HCT116 (cell line): ENCODE results near the gene SIGMAR1. TPM values are rescaled to one million over a fixed set of nuclear protein-coding genes. Genes with fewer than 3 reads are reported as not detected.
A peak's percentile ranks its signal among the peaks of the same experiment; 100 is the strongest.

Source experiments
- ATAC-seq: fragments of 200-7000 bp; cut with Tn5 transposase; 2 replicates; pipeline ENCODE4 v1.9.1; 2020; ENCODE audit warnings: mild to moderate bottlenecking, moderate library complexity
- BruUV-seq: library from RNA; stranded (reverse); fragments of 400-500 nt; replicated peaks from 2 replicates; lab custom pipeline; 2021; lab: Mats Ljungman, UMichigan
- CTCF ChIA-PET: fragments of 300-600 bp; sonication (Branson Sonifier 250); formaldehyde crosslinking; loops from one replicate; lab custom pipeline; 2021; ENCODE audit warnings: antibody characterized with exemption; lab: Charles Lee
- POLR2A ChIA-PET: fragments of 300-600, 350-600 bp; sonication (Branson Sonifier 250); formaldehyde crosslinking; loops from one replicate; lab custom pipeline; 2021; ENCODE audit warnings: antibody characterized with exemption; lab: Charles Lee
- RAD21 ChIA-PET, 2 experiments: fragments of 300-600 bp; sonication (Branson Sonifier 250); formaldehyde crosslinking; loops; one replicate each; lab custom pipeline; 2023; ENCODE audit warnings: low total read pairs in 2 of 2; ENCODE audit not compliant: uncharacterized antibody in 2 of 2, unreplicated experiment in 2 of 2, low non-redundant PET in 1 of 2; lab: Charles Lee
- DNase-seq: peaks from one replicate; pipeline ENCODE4 v3.0.0-alpha.2; 2010; ENCODE audit warnings: low read depth, low spot score
- H2AFZ ChIP-seq: fragments of 200-600 bp; shearing (Covaris generic), sonication (generic); 2 replicates; pipeline ENCODE4 v1.6.1; 2017; ENCODE audit warnings: low read depth, mixed run types, mixed read lengths, antibody characterized with exemption, low read length; ENCODE audit not compliant: poor library complexity, severe bottlenecking
- H3K27ac ChIP-seq: 2 replicates; pipeline ENCODE4 v1.5.1; 2012; ENCODE audit warnings: low read depth, low read length
- H3K27me3 ChIP-seq: fragments of 200-600 bp; sonication (generic); 2 replicates; pipeline ENCODE4 v1.6.1; 2016; ENCODE audit warnings: mixed run types, low read length, mixed read lengths; ENCODE audit not compliant: insufficient read depth
- H3K36me3 ChIP-seq, 2 experiments: fragments of 200-500 bp in 1 of 2; fragments of 200-600 bp in 1 of 2; sonication (Bioruptor generic) in 1 of 2; sonication (generic) in 1 of 2; 2 replicates each; pipeline versions ENCODE4 v1.5.1 to v1.6.1; 2014 to 2016; ENCODE audit warnings: low read length in 2 of 2, inconsistent platforms in 1 of 2, mixed read lengths in 1 of 2, mixed run types in 1 of 2; ENCODE audit not compliant: insufficient read depth in 2 of 2, control insufficient read depth in 1 of 2
- H3K4me1 ChIP-seq, 2 experiments: fragments of 200-600 bp in 1 of 2; sonication (generic) in 1 of 2; 2 replicates each; pipeline versions ENCODE4 v1.5.1 to v1.6.1; 2012 to 2017; ENCODE audit warnings: low read length in 2 of 2, inconsistent platforms in 1 of 2, mild to moderate bottlenecking in 1 of 2, mixed read lengths in 1 of 2, mixed run types in 1 of 2, moderate library complexity in 1 of 2; ENCODE audit not compliant: insufficient read depth in 2 of 2, control insufficient read depth in 1 of 2
- H3K4me2 ChIP-seq: fragments of 200-600 bp; sonication (generic); 2 replicates; pipeline ENCODE4 v1.6.1; 2017; ENCODE audit warnings: mixed run types, low read length, mixed read lengths
- H3K4me3 ChIP-seq, 2 experiments: fragments of 200-600 bp in 1 of 2; sonication (generic) in 1 of 2; replicated peaks in 1 of 2; 2 replicates each; pipeline ENCODE4 v1.5.1; 2011 to 2016; ENCODE audit warnings: low read length in 2 of 2, control low read depth in 1 of 2, low read depth in 1 of 2, mild to moderate bottlenecking in 1 of 2, mixed read lengths in 1 of 2, mixed run types in 1 of 2
- H3K79me2 ChIP-seq: fragments of 200-600 bp; sonication (generic); 2 replicates; pipeline ENCODE4 v1.6.1; 2017; ENCODE audit warnings: mild to moderate bottlenecking, mixed run types, low read length, moderate library complexity, mixed read lengths; ENCODE audit not compliant: insufficient read depth
- H3K9ac ChIP-seq: fragments of 200-600 bp; sonication (generic); 2 replicates; pipeline ENCODE4 v1.6.1; 2016; ENCODE audit warnings: low read length, mixed read lengths
- H3K9me2 ChIP-seq: fragments of 200-600 bp; sonication (generic), shearing (Covaris generic); 2 replicates; pipeline ENCODE4 v1.6.1; 2017; ENCODE audit warnings: mixed run types, mild to moderate bottlenecking, moderate library complexity; ENCODE audit not compliant: insufficient read depth
- H3K9me3 ChIP-seq, 2 experiments: fragments of 200-500 bp in 1 of 2; fragments of 200-600 bp in 1 of 2; sonication (Bioruptor generic) in 1 of 2; sonication (generic) in 1 of 2; 2 replicates each; pipeline ENCODE4 v1.6.1; 2014 to 2017; ENCODE audit warnings: low read length in 2 of 2, mixed read lengths in 2 of 2, inconsistent platforms in 1 of 2, low read depth in 1 of 2, mild to moderate bottlenecking in 1 of 2, mixed run types in 1 of 2, moderate library complexity in 1 of 2; ENCODE audit not compliant: control insufficient read depth in 1 of 2, insufficient read depth in 1 of 2
- H4K20me1 ChIP-seq: fragments of 200-600 bp; sonication (generic), shearing (Covaris generic); 2 replicates; pipeline ENCODE4 v1.6.1; 2017; ENCODE audit warnings: mixed run types, mild to moderate bottlenecking, moderate library complexity; ENCODE audit not compliant: insufficient read depth
- CTCF ChIP-seq, 3 experiments: fragments of 200-600 bp in 1 of 3; sonication (generic) in 1 of 3; IDR thresholded peaks in 2 of 3; conservative IDR thresholded peaks in 1 of 3; 2 replicates each; pipeline ENCODE4 v1.5.1; 2012 to 2017; ENCODE audit warnings: low read depth in 2 of 3, low read length in 2 of 3, antibody characterized with exemption in 1 of 3, borderline replicate concordance in 1 of 3, control low read depth in 1 of 3, mild to moderate bottlenecking in 1 of 3, mixed read lengths in 1 of 3, mixed run types in 1 of 3, moderate library complexity in 1 of 3; ENCODE audit not compliant: insufficient read depth in 1 of 3
- EZH2phosphoT487 ChIP-seq: fragments of 200-600 bp; IDR thresholded peaks from 2 replicates; pipeline ENCODE4 v1.6.1; 2018; ENCODE audit warnings: antibody characterized with exemption, borderline replicate concordance
- POLR2A ChIP-seq: IDR thresholded peaks from 2 replicates; pipeline ENCODE4 v1.7.0; 2011; ENCODE audit warnings: borderline replicate concordance; ENCODE audit not compliant: insufficient read depth, insufficient read length; ENCODE audit errors: extremely low read depth
- RAD21 ChIP-seq: IDR thresholded peaks from 2 replicates; pipeline ENCODE4 v1.6.1; 2012; ENCODE audit warnings: low read depth, mild to moderate bottlenecking
- YY1 ChIP-seq: IDR thresholded peaks from 2 replicates; pipeline ENCODE4 v1.6.1; 2011; ENCODE audit warnings: low read length, low read depth, moderate library complexity, mild to moderate bottlenecking; ENCODE audit not compliant: insufficient replicate concordance; ENCODE audit errors: extremely low read depth
- intact Hi-C: fragments of 100-400 bp; cut with micrococcal nuclease; formaldehyde crosslinking; loops from 2 replicates; pipeline ENCODE4 v1.10.0; 2022
- total RNA-seq: library from RNA; stranded (reverse); gene quantifications from one replicate; pipeline ENCODE4 v1.2.1, GENCODE V29; 2021; ENCODE audit not compliant: unreplicated experiment

SIGMAR1 gene
- total RNA-seq, 1 experiment from 2014 or later = 109 TPM

GRCh38 chr9:34591917-34592866, 45.4 kb downstream of the SIGMAR1 start (continued):
- TF ChIP-seq EZH2phosphoT487 = no peak
- TF ChIP-seq YY1 = no peak

- Histone ChIP-seq H3K79me2 (no peaks in the 10 kb centered on the region), H3K9me2 (no peaks in the 10 kb centered on the region), H3K36me3 (no peaks in the 10 kb centered on the region), H3K9me3 (no peaks in the 10 kb centered on the region), H4K20me1 (no peaks in the 10 kb centered on the region), H3K9ac (no peak overlapping the region), H3K27ac (no peak overlapping the region), H3K4me1 (peaks cover 0 to 8% of the 10 kb centered on the region in 2 experiments; a peak in 2 of 4 replicates), H3K4me3 (no peak overlapping the region), H3K4me2 (peak overlapping the region; percentile 30), H2AFZ (peak overlapping the region; percentile 78), H3K27me3 (peaks cover 7% of the 10 kb centered on the region; the same call in 1 of the 2 replicates)
- POLR2A ChIA-PET = no interaction called here
- CTCF ChIA-PET = interaction anchor here (0.6 to 3.2 kb wide), 22 partner anchors 8 to 259 kb away, joined by 3 to 47 read pairs (median 4); partner anchors contain the start of gene GALT
- BruUV-seq = no TSS peak
- TF ChIP-seq RAD21 (peak; percentile 93), CTCF (IDR thresholded peaks at IDR 0.05 in 2 of 3, conservative IDR thresholded peaks at IDR 0.05 in 1 of 3; ENCODE audit: borderline replicate concordance in 1 of 3, insufficient read depth in 1 of 3, low read depth in 2 of 3, low read length in 2 of 3) (peak; percentile 81 to 92 (median 90)), YY1 (peak; percentile 8), POLR2A (no peak)
- ATAC-seq = peak; percentile 98
- intact Hi-C loops = loop anchor here (1.0 to 10.0 kb wide), 4 partner anchors 43 to 187 kb away; no protein-coding TSS in a partner anchor
- RAD21 ChIA-PET = interaction anchor here (0.7 to 2.3 kb wide), 6 partner anchors 43 to 187 kb away, joined by 3 to 8 read pairs (median 3); no protein-coding TSS in a partner anchor
- peak; percentile 33 for DNase-seq
These were observed 46.2 kb downstream of the SIGMAR1 start for GRCh38 chr9:34591248-34591916.
